Activated CD4-positive, alpha-beta T cell treated with anti-CD3 and anti-CD28 coated beads, Interleukin-2, amount 10 ng/mL, durations not matched to agents 24 days and 14 days (primary cell): ENCODE results near the gene ST3GAL3. TPM values are rescaled to one million over a fixed set of nuclear protein-coding genes. Genes with fewer than 3 reads are reported as not detected.

Experiments used
- DNase-seq: peaks from one replicate; pipeline ENCODE4 v3.0.0; 2022
- H3K27ac Mint-ChIP-seq: one replicate; pipeline ENCODE4 v1.8.0; 2022; ENCODE audit warnings: mild to moderate bottlenecking, mixed read lengths
- H3K27me3 Mint-ChIP-seq: one replicate; pipeline ENCODE4 v1.8.0; 2022; ENCODE audit warnings: mixed read lengths
- H3K36me3 Mint-ChIP-seq: one replicate; pipeline ENCODE4 v1.8.0; 2022; ENCODE audit warnings: low read depth, mild to moderate bottlenecking, mixed read lengths
- H3K4me1 Mint-ChIP-seq: one replicate; pipeline ENCODE4 v1.8.0; 2021; ENCODE audit warnings: mixed read lengths
- H3K4me3 Mint-ChIP-seq: one replicate; pipeline ENCODE4 v1.8.0; 2022; ENCODE audit warnings: mild to moderate bottlenecking, moderate library complexity, mixed read lengths
- H3K9me3 Mint-ChIP-seq: one replicate; pipeline ENCODE4 v1.8.0; 2021; ENCODE audit warnings: mixed read lengths
- intact Hi-C: fragments of 100-400 bp; cut with micrococcal nuclease; formaldehyde crosslinking; loops from one replicate; pipeline ENCODE4 v1.15.1; 2023
- total RNA-seq: library from RNA; stranded (reverse); gene quantifications from 2 replicates; pipeline ENCODE4 v1.2.3, GENCODE V29; 2022

ST3GAL3 gene
- total RNA-seq, 1 donor from 2014 or later = 18.1 TPM

DNA sequence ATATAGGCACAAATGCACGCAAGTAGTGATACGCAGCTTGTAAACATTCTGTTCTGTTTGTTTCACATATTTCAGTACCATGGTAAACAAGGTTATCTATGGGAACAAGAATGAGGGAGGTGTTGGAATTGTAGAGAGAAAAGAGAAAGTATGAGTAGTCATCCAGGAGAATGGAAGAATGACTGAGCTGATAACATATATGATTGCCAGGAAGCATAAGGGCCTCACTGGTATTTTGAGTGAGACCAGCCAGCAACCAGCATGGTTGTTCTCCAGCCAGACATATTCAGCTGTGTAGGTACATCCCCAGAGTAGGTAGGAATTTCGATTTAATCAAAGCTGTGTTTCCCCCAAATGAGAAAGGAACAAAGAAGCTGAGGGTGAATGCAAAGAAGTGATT lies 167.4 kb downstream of the ST3GAL3 start:
- no peak for DNase-seq
- Mint-ChIP-seq H3K36me3 (no peaks in the 10 kb centered on the region), H3K27ac (no peak overlapping the region), H3K4me1 (peaks cover 2% of the 10 kb centered on the region), H3K27me3 (no peaks in the 10 kb centered on the region), H3K9me3 (no peaks in the 10 kb centered on the region), H3K4me3 (no peak overlapping the region)
- intact Hi-C loops = no loop called here

DNA sequence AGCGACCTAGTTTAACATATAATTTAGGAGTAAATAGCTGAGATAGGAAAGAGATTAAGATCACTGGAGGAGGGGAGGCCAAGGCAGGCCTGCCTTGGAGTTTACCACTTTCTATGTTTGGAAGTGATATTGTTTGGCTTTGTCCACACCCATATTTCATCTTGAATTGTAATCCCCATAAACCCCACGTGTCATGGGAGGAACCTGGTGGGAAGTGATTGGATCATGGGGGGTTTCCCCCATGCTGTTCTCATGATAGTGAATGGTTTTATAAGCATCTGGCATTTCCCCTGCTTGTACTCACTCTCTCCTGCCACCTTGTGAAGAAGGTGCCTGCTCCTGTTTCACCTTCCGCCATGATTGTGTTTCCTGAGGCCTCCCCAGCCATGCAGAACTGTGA lies 168.0 kb downstream of the ST3GAL3 start:
- H3K9me3 Mint-ChIP-seq = no peaks in the 10 kb centered on the region
- H3K27me3 Mint-ChIP-seq = no peaks in the 10 kb centered on the region
- intact Hi-C loops = no loop called here
- no peak overlapping the region for H3K27ac Mint-ChIP-seq
- DNase-seq = no peak
- no peaks in the 10 kb centered on the region for H3K36me3 Mint-ChIP-seq
- H3K4me3 Mint-ChIP-seq = no peak overlapping the region
- H3K4me1 Mint-ChIP-seq = peaks cover 2% of the 10 kb centered on the region

DNA sequence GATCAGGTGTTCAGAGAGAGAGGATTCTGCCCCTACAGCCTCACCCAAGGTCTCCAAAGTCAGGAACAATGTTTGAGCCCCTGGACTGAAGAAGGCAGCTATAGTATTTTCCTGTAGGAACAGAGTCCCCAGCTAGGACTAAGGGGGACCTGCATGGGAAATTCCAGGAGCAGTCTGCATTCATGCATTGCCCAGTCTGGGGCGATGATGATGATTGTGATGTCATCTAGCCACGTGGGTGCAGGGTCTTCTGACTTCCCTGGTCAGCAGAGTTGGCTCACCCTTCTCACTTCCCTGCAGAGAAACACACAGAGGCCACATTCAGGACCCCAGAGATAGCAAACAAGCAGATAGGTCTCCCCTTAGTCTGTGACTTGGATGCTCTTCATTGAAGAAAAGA lies 169.8 kb downstream of the ST3GAL3 start:
- intact Hi-C loops = no loop called here
- H3K36me3 Mint-ChIP-seq = no peaks in the 10 kb centered on the region
- no peaks in the 10 kb centered on the region for H3K4me1 Mint-ChIP-seq
- H3K4me3 Mint-ChIP-seq = no peak overlapping the region
- DNase-seq = no peak
- no peaks in the 10 kb centered on the region for H3K27me3 Mint-ChIP-seq
- H3K27ac Mint-ChIP-seq = no peak overlapping the region
- no peaks in the 10 kb centered on the region for H3K9me3 Mint-ChIP-seq

DNA sequence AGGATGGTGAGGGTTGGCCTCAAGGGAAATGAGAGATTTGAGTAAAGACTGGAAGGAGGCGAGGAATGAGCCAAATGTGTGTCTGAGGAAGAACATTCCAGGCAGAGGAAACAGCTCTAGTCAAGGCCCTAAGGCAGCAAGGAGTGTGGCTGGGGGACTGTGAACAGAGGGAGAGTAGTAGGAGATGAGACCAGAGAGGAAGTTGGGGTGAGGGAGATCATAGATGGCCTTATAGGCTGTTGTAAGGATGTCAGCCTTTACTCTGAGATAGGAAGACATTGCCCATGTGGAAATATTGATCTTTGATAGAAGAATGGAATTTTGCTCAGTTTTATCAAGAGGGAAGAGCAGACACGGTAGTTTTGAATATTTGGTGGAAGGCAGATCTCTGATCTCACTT lies 171.1 kb downstream of the ST3GAL3 start:
- Mint-ChIP-seq H3K36me3 (no peaks in the 10 kb centered on the region), H3K4me3 (no peak overlapping the region)

DNA sequence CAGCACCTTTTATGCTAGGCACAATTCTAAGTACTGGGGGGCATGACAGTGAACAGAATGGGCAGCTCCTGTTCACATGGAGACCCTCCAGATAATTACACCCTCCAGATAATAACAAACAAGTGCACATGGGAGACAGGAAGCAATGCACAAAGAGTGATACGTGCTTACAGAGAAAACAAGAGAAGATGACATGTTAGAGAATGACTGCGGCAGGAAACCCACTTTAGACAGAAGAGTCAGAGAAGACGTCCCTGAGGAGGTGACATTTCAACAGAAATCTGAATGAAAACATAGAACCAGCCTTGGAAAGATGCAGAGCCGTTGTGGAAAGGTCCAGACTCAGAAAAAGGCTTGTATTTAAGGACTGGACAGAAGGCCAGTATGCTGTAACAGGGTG lies 171.5 kb downstream of the ST3GAL3 start:
- peak; percentile 61 for DNase-seq
- H3K4me1 Mint-ChIP-seq = no peaks in the 10 kb centered on the region
- intact Hi-C loops = no loop called here
- no peaks in the 10 kb centered on the region for H3K9me3 Mint-ChIP-seq
- H3K36me3 Mint-ChIP-seq = no peaks in the 10 kb centered on the region
- no peaks in the 10 kb centered on the region for H3K27me3 Mint-ChIP-seq
- no peak overlapping the region for H3K27ac Mint-ChIP-seq
- no peak overlapping the region for H3K4me3 Mint-ChIP-seq

More for the DNA sequence above, 171.1 kb downstream of the ST3GAL3 start:
- intact Hi-C loops = no loop called here
- Mint-ChIP-seq H3K9me3 (no peaks in the 10 kb centered on the region), H3K27ac (no peak overlapping the region), H3K4me1 (no peaks in the 10 kb centered on the region), H3K27me3 (no peaks in the 10 kb centered on the region)
- DNase-seq = no peak

DNA sequence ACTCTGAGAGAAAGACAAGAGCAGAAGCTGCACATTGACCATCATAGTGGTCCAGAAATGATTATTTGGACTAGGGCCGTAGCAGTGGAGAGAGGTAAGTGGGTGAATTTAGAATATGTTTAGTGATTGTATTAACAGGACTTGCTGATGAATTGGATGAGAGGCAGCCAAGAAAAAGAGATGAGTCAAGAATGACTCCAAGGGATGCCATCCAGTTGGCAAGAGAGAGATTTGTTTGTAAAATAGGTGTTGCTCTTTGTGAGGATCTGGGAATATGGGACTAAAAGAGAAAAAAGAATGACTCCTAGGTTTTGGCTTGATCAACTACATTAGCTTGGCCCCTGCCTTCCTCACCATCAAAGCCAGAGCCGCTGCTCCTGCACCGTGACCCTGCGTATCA lies 172.1 kb downstream of the ST3GAL3 start:
- DNase-seq = no peak
- intact Hi-C loops = no loop called here
- Mint-ChIP-seq H3K27ac (no peak overlapping the region), H3K4me3 (no peak overlapping the region), H3K9me3 (no peaks in the 10 kb centered on the region), H3K27me3 (no peaks in the 10 kb centered on the region), H3K36me3 (no peaks in the 10 kb centered on the region), H3K4me1 (no peaks in the 10 kb centered on the region)

DNA sequence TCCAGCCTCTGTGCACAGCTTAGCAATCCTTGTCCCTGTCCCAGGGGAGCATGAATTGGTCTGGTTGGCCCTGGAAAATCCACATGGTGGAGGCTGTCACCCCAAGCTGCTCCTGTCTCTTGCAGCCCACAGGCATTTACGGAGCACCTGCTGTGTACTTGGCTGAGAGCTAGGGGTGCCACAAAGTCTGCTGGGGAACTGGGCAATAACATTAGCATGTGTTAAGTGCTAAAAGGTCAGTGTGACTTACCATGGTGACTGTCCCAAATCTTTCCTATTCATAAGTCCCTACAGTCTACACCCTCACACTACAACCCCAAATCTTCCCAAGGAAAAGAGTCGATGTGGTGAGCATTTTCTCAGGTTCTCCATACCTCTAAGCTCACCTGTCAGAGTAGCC lies 172.7 kb downstream of the ST3GAL3 start:
- no peaks in the 10 kb centered on the region for H3K36me3 Mint-ChIP-seq

DNA sequence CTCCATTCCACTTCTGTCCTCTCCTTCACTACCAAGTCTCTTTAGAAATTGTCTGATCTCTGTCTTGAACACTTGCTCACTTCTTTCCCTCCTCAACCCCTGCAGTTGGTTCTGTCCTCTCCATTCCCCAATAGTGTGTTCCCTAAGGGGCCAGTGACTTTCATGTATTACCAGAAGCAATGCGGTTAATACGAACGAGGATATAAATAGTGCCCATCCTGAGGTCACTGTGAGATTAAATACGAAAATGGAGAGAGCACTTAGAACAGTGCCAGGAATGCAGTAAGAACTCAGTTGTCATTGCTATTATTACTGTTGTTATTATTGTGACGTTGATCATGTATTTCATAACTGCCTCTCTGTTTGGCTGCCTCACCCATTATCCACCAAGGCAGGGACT lies 173.3 kb downstream of the ST3GAL3 start:
- Mint-ChIP-seq H3K27me3 (no peaks in the 10 kb centered on the region), H3K4me3 (no peak overlapping the region), H3K9me3 (no peaks in the 10 kb centered on the region), H3K36me3 (no peaks in the 10 kb centered on the region), H3K27ac (no peak overlapping the region), H3K4me1 (peaks cover 2% of the 10 kb centered on the region)
- intact Hi-C loops = no loop called here
- DNase-seq = no peak

More for the DNA sequence above, 172.7 kb downstream of the ST3GAL3 start:
- Mint-ChIP-seq H3K27me3 (no peaks in the 10 kb centered on the region), H3K4me1 (no peaks in the 10 kb centered on the region), H3K9me3 (no peaks in the 10 kb centered on the region), H3K27ac (no peak overlapping the region), H3K4me3 (no peak overlapping the region)
- no peak for DNase-seq
- intact Hi-C loops = no loop called here

DNA sequence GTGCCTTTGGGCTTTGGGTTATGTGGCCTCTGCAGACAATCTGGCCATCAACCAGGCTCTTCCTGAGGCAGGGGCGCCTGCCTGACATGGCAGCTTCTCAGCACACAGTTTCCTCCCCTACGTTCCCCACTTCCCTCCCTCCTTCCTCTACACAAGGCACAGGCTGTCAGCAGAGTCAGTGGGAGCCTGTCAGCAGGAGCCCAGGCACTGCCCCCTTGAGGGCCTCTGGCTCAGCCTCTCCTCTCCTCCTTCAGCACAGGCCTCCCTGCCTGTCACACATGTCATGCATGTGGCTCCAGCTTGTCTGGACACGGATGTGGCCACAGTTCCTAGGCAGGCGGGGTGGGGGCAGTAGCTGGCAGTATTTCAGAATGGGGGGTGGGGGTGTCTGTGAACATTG lies 174.1 kb downstream of the ST3GAL3 start:
- H3K27ac Mint-ChIP-seq = no peak overlapping the region

DNA sequence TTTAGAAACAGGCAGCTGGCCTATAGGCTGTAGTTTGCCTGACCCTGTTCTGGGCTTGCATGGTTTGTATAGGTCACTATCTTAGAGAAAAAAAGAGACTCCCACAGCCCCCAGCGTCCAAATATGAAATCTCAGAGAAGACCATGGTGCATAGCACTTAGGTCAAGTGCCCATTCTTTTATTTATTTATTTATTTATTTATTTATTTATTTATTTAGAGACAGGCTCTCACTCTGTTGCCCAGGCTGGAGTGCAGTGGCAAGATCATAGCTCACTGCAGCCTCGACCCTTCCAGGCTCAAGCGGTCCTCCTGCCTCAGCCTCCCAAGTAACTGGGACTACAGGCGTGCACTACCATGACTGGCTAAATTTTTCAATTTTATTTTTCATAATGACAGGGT lies 175.4 kb downstream of the ST3GAL3 start:
- no peak for DNase-seq
- no peak overlapping the region for H3K4me3 Mint-ChIP-seq
- peaks cover 3% of the 10 kb centered on the region for H3K4me1 Mint-ChIP-seq
- H3K36me3 Mint-ChIP-seq = no peaks in the 10 kb centered on the region
- no peaks in the 10 kb centered on the region for H3K27me3 Mint-ChIP-seq
- no peak overlapping the region for H3K27ac Mint-ChIP-seq
- intact Hi-C loops = no loop called here
- no peaks in the 10 kb centered on the region for H3K9me3 Mint-ChIP-seq

More for the DNA sequence above, 174.1 kb downstream of the ST3GAL3 start:
- H3K36me3 Mint-ChIP-seq = no peaks in the 10 kb centered on the region
- intact Hi-C loops = no loop called here
- no peaks in the 10 kb centered on the region for H3K27me3 Mint-ChIP-seq
- no peak overlapping the region for H3K4me3 Mint-ChIP-seq
- H3K4me1 Mint-ChIP-seq = peaks cover 3% of the 10 kb centered on the region
- no peak for DNase-seq
- no peaks in the 10 kb centered on the region for H3K9me3 Mint-ChIP-seq

DNA sequence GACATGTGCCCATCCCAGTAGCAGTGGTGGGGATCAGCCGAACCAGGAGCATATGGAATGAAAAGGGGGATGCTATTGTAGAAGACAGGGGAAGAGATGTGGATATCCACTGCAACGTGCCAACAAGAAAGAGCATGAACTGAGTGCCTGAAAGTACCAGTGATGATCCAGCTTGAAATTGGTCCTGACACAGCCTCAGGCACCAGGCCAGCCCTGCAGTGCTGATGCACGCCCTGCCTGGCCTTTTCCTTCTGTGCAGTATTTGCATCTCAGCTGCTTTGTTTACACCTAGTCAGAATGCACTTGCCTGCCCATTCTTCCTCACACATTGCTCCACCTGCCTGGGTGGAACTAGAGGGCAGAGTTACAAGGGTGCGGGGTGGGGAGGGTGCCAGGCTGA lies 176.0 kb downstream of the ST3GAL3 start:
- intact Hi-C loops = no loop called here
- H3K27ac Mint-ChIP-seq = no peak overlapping the region
- H3K27me3 Mint-ChIP-seq = no peaks in the 10 kb centered on the region
- no peaks in the 10 kb centered on the region for H3K36me3 Mint-ChIP-seq
- no peak for DNase-seq
- H3K9me3 Mint-ChIP-seq = no peaks in the 10 kb centered on the region
- H3K4me3 Mint-ChIP-seq = no peak overlapping the region
- H3K4me1 Mint-ChIP-seq = peaks cover 3% of the 10 kb centered on the region

DNA sequence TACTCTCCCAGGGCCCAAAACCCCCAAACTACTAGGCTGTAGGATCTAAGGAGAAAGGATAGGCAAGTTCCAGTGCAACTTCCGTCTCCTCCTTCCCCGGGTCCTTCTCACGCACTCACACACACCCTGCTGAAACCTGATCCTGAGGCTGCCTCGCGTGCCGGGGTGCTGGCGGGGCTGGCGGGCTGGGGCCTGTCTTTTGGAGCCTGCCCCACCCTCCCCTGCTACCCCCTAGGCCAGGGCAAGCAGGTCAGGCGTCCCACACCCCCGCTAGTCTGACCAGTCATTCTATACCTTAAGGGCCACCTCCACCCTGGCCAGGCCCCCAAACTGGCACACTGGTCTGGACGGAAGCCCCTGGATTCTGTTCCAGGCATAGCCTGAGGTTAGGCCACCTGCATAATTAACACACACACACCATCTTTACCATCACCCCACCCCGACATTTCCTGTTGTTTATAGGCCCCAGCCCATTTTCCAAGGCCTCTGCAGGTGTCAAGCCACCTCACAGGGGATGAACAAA lies 178.0 kb downstream of the ST3GAL3 start:
- DNase-seq = no peak
- intact Hi-C loops = no loop called here
- no peak overlapping the region for H3K27ac Mint-ChIP-seq
- no peaks in the 10 kb centered on the region for H3K27me3 Mint-ChIP-seq
- no peak overlapping the region for H3K4me3 Mint-ChIP-seq
- H3K9me3 Mint-ChIP-seq = no peaks in the 10 kb centered on the region
- no peaks in the 10 kb centered on the region for H3K36me3 Mint-ChIP-seq
- H3K4me1 Mint-ChIP-seq = peaks cover 3% of the 10 kb centered on the region

DNA sequence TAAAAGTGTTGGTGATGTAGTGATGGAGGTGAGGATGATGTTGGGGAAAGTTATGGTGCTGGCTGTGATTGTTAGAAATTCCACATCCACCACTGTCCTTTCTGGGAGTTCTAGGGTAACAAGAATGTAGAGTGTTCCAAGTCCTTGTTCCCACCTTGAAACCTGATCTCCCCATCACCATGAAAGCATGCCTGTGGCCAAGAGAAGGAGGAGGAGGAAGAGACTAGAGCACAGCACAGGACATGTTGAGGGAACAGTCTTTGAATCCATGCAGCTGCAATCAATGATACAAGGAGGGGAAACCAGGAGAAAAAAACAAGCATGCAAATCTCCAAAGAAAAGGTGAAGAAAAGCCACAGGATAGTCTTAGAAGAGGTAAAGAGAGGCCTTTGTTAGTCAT lies 180.4 kb downstream of the ST3GAL3 start:
- H3K27me3 Mint-ChIP-seq = no peaks in the 10 kb centered on the region
- no peaks in the 10 kb centered on the region for H3K36me3 Mint-ChIP-seq
- no peaks in the 10 kb centered on the region for H3K9me3 Mint-ChIP-seq
- no peak overlapping the region for H3K4me3 Mint-ChIP-seq
- no peak for DNase-seq
- H3K27ac Mint-ChIP-seq = no peak overlapping the region
- H3K4me1 Mint-ChIP-seq = peaks cover 3% of the 10 kb centered on the region
- intact Hi-C loops = no loop called here

DNA sequence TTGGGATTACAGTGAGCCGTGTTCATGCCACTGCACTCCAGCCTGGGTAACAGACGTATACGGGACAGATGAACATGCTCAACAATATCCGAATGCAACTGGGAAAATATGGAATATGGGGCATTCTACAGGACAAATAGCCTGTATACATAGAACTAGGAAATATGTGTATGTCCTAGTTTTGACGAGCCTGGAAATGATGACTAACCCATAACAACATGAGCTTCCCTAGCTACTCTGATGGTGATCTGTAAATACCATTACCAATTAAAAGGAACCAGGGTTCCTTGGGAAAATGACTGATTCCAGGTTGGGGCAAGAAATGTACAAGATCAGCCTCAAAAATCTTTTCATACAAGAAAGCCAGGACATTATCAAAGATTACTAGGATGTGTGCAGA lies 183.5 kb downstream of the ST3GAL3 start:
- no peak overlapping the region for H3K27ac Mint-ChIP-seq
- intact Hi-C loops = no loop called here
- no peaks in the 10 kb centered on the region for H3K4me1 Mint-ChIP-seq
- H3K4me3 Mint-ChIP-seq = no peak overlapping the region
- no peaks in the 10 kb centered on the region for H3K27me3 Mint-ChIP-seq
- H3K9me3 Mint-ChIP-seq = no peaks in the 10 kb centered on the region
- no peak for DNase-seq
- no peaks in the 10 kb centered on the region for H3K36me3 Mint-ChIP-seq

DNA sequence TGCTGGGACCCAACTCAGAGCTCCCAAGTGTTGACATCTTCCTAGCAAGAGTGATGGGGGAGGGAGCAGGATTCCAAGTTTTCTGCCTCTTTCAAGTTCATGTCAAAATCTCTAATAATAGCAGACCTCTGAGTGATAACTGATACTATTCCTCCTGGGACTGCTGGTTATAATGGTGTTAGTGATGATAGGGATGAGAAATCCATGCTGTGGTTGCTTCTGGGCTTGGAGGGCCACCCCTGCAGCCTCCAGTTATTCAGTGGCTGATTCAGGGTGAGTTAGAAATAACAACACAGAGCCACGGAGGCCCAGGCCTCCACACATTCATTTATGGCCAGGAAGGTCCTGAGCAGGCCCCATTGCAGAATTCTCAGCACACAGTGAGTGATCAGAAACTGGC lies 185.7 kb downstream of the ST3GAL3 start:
- H3K36me3 Mint-ChIP-seq = peaks cover 3% of the 10 kb centered on the region
- intact Hi-C loops = no loop called here
- no peaks in the 10 kb centered on the region for H3K4me1 Mint-ChIP-seq

More for the DNA sequence above, 185.7 kb downstream of the ST3GAL3 start:
- no peaks in the 10 kb centered on the region for H3K9me3 Mint-ChIP-seq
- H3K4me3 Mint-ChIP-seq = no peak overlapping the region
- H3K27ac Mint-ChIP-seq = no peak overlapping the region
- no peak for DNase-seq
- H3K27me3 Mint-ChIP-seq = no peaks in the 10 kb centered on the region
